BLaER1 treated with 17β-estradiol and CSF1 and Interleukin-3, amounts not matched to agents 10 nM and 100 nM (cell line): Measurements from ENCODE around the gene EPHA4.

Experiments used
- H3K27ac ChIP-seq, 11 experiments: shearing (Covaris generic); formaldehyde crosslinking; 2 replicates each; pipeline ENCODE4 v1.8.1; 2022
- H3K27me3 ChIP-seq, 11 experiments: shearing (Covaris generic); formaldehyde crosslinking; 2 replicates each; pipeline ENCODE4 v1.8.1; 2022
- H3K36me3 ChIP-seq, 11 experiments: shearing (Covaris generic); formaldehyde crosslinking; 2 replicates each; pipeline ENCODE4 v1.8.1; 2022
- H3K4me1 ChIP-seq, 10 experiments: shearing (Covaris generic); formaldehyde crosslinking; 2 replicates each; pipeline ENCODE4 v1.8.1; 2022
- H3K4me2 ChIP-seq, 11 experiments: shearing (Covaris generic); formaldehyde crosslinking; 2 replicates each; pipeline ENCODE4 v1.8.1; 2022
- H3K4me3 ChIP-seq, 10 experiments: shearing (Covaris generic); formaldehyde crosslinking; 2 replicates each; pipeline ENCODE4 v1.8.1; 2022
- H3K9ac ChIP-seq, 11 experiments: shearing (Covaris generic); formaldehyde crosslinking; 2 replicates each; pipeline ENCODE4 v1.8.1; 2022
- H3K9me3 ChIP-seq, 11 experiments: shearing (Covaris generic); formaldehyde crosslinking; replicated peaks in 1 of 11; 2 replicates each; pipeline ENCODE4 v1.8.1; 2022
- H4K20me1 ChIP-seq, 11 experiments: shearing (Covaris generic); formaldehyde crosslinking; 2 replicates each; pipeline ENCODE4 v1.8.1; 2022
- Cebpa-rat ChIP-seq, 11 experiments: shearing (Covaris generic); IDR thresholded peaks; 2 replicates each; pipeline ENCODE4 v1.8.1; 2022

Gene EPHA4

DNA sequence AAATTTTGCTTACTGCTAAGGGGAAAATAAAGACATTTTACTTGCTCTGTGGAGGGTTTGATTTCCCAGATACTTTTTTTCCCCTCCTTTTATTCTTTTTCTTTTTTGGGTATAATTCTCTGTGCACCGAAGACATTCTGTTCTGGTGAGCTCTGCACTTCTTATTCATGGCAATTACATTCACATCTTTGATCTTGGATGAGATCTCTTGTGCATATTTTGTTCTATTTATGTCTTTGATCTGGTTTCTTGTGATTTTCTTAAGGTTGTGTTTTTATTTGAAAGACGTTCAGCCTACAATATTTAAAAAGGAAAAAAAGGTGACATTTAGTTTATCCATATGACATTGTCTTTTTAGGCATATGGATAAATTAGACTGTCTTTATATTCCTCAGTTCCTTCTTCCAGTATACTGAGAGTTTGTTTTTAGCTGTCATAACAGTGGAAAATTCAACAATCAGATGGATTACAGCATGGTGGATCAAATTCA, 33.7 kb upstream of the EPHA4 start:
- no peaks in the 10 kb centered on the region for H3K27me3 ChIP-seq
- H3K9ac ChIP-seq: no peak overlapping the region
- no peaks in the 10 kb centered on the region for H3K4me1 ChIP-seq
- H3K27ac ChIP-seq: no peak overlapping the region
- H4K20me1 ChIP-seq: no peaks in the 10 kb centered on the region
- TF ChIP-seq Cebpa-rat (IDR thresholded peaks at IDR 0.05): no peak
- no peak overlapping the region for H3K4me2 ChIP-seq
- H3K36me3 ChIP-seq: no peaks in the 10 kb centered on the region
- H3K4me3 ChIP-seq: no peak overlapping the region
- no peaks in the 10 kb centered on the region for H3K9me3 ChIP-seq

DNA sequence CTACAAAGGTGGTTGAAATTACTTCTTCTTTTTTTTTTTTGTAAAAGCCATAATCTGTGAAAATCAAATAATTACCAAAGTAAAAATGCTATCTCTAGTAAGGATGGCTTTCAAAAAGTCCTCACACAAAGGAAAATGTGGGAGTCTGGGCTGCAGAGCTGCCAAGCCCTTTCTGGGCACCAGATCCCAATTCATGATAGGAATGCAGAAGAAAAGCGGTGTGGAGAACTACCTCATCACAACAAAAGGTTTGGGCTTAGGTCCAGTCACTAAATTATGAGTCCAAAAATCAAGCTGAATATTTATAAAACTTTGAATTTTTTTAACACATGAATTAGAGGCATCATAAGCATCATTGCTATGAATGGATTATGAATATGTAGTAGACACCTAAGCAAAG, 30.8 kb upstream of the EPHA4 start:
- Histone ChIP-seq H3K27ac (no peak overlapping the region), H3K9ac (no peak overlapping the region), H3K4me3 (no peak overlapping the region), H3K9me3 (no peaks in the 10 kb centered on the region), H3K36me3 (no peaks in the 10 kb centered on the region), H3K27me3 (no peaks in the 10 kb centered on the region), H3K4me1 (no peaks in the 10 kb centered on the region), H3K4me2 (no peak overlapping the region), H4K20me1 (no peaks in the 10 kb centered on the region)
- TF ChIP-seq Cebpa-rat (IDR thresholded peaks at IDR 0.05): no peak

GRCh38 chr2:221601376-221601775, 29.3 kb upstream of the EPHA4 start:
- Histone ChIP-seq H3K4me1 (no peaks in the 10 kb centered on the region), H4K20me1 (no peaks in the 10 kb centered on the region)
- no peak for TF ChIP-seq Cebpa-rat (IDR thresholded peaks at IDR 0.05)

DNA sequence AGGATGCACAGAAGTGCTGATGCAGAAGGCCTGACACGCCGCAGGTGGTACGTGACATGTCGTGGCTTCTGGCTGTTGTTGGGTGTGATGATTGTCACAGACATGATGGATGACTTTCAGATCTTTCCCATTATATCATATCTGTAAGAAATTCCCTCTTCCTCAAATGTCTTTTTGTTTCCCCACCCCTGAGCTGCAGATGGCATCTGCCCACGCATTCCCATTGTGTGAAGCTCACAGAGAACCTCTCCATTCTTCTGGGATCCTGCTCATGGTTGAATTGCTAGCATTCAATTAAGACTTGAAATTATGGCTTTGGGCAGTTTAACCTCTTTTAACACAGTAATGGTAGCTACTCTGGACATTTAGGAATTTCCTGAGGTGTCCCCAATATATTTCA, 28.3 kb upstream of the EPHA4 start:
- Histone ChIP-seq H3K4me2 (no peak overlapping the region), H3K4me3 (no peak overlapping the region), H4K20me1 (no peaks in the 10 kb centered on the region), H3K27ac (no peak overlapping the region), H3K4me1 (no peaks in the 10 kb centered on the region), H3K9me3 (no peaks in the 10 kb centered on the region), H3K27me3 (no peaks in the 10 kb centered on the region), H3K9ac (no peak overlapping the region), H3K36me3 (no peaks in the 10 kb centered on the region)
- TF ChIP-seq Cebpa-rat (IDR thresholded peaks at IDR 0.05): no peak

More at GRCh38 chr2:221601376-221601775, 29.3 kb upstream of the EPHA4 start:
- Histone ChIP-seq H3K27ac (no peak overlapping the region), H3K9ac (no peak overlapping the region), H3K27me3 (no peaks in the 10 kb centered on the region), H3K4me3 (no peak overlapping the region), H3K4me2 (no peak overlapping the region), H3K9me3 (no peaks in the 10 kb centered on the region), H3K36me3 (no peaks in the 10 kb centered on the region)

- TF ChIP-seq Cebpa-rat (IDR thresholded peaks at IDR 0.05): no peak
- Histone ChIP-seq H3K27ac (no peak overlapping the region), H3K4me2 (no peak overlapping the region)
These were observed 24.1 kb upstream of the EPHA4 start for GRCh38 chr2:221596192-221596591.

DNA sequence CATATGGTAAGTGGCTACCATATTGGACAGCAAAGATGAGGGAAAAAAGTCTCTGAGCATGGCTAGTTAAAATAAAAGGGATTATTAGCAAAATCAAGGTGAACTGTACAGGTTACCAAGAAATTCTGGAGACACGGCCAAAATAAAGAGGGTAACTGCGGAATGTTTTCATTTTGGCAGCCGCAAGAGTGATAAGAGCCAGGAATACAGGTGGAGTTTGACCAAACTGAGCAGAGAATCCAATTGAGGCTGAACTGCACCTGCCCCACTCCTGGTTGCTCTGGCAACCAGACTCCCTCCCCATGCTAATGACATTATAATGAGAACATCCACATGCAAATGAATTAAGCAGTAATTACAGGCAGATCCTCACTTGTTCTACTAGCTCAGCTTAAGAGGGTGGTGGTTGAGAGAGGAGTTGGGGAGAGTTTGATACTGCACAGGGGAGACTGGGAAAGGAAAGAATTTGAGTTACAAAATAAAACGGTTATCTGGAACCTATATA, 18.8 kb upstream of the EPHA4 start:
- Histone ChIP-seq H3K27ac (no peak overlapping the region), H3K4me1 (peaks cover 0 to 10% (median 7%) of the 10 kb centered on the region in 10 experiments; a peak in 14 of 20 replicates), H3K36me3 (no peaks in the 10 kb centered on the region), H3K9me3 (no peaks in the 10 kb centered on the region), H3K4me3 (no peak overlapping the region), H3K9ac (no peak overlapping the region), H3K27me3 (no peaks in the 10 kb centered on the region), H3K4me2 (peak overlapping the region in 8 of 11 experiments; percentile 23 to 44 (median 38); a peak in 13 of 22 replicates), H4K20me1 (no peaks in the 10 kb centered on the region)
- no peak for TF ChIP-seq Cebpa-rat (IDR thresholded peaks at IDR 0.05)

More at GRCh38 chr2:221596192-221596591, 24.1 kb upstream of the EPHA4 start:
- no peak overlapping the region for H3K4me3 ChIP-seq
- H3K9me3 ChIP-seq: no peaks in the 10 kb centered on the region
- no peak overlapping the region for H3K9ac ChIP-seq
- no peaks in the 10 kb centered on the region for H3K27me3 ChIP-seq
- peaks cover 0 to 4% (median 2%) of the 10 kb centered on the region in 10 experiments; a peak in 14 of 20 replicates for H3K4me1 ChIP-seq
- no peaks in the 10 kb centered on the region for H4K20me1 ChIP-seq
- no peaks in the 10 kb centered on the region for H3K36me3 ChIP-seq

DNA sequence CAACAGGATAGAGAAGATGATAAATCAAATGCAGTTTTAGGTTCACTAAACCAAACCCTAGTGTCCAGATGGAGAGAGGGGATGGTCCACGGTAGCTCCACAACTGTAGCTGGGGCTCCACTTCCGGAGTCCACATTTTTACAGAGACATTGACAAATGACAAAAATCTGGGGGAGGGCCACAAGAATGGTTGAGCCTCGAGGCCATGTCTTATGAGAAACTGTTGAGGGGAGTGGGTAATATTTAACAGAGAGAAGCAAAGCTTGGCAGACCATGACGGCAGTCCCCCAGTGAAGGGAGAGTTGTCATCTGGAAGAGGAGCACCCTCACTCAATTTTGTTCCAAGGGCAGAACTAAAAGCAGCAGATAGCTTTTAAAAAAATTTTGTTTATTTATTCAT, 17.6 kb upstream of the EPHA4 start:
- Histone ChIP-seq H3K36me3 (no peaks in the 10 kb centered on the region), H4K20me1 (no peaks in the 10 kb centered on the region)
- TF ChIP-seq Cebpa-rat (IDR thresholded peaks at IDR 0.05): no peak

GRCh38 chr2:221588306-221588985, 16.3 kb upstream of the EPHA4 start:
- Histone ChIP-seq H3K27me3 (no peaks in the 10 kb centered on the region), H3K4me3 (no peak overlapping the region), H3K4me2 (no peak overlapping the region), H4K20me1 (no peaks in the 10 kb centered on the region), H3K9ac (no peak overlapping the region), H3K9me3 (no peaks in the 10 kb centered on the region), H3K36me3 (no peaks in the 10 kb centered on the region), H3K27ac (no peak overlapping the region), H3K4me1 (peaks cover 0 to 10% (median 7%) of the 10 kb centered on the region in 10 experiments; a peak in 14 of 20 replicates)
- TF ChIP-seq Cebpa-rat (IDR thresholded peaks at IDR 0.05): no peak

More for the DNA sequence above, 17.6 kb upstream of the EPHA4 start:
- no peak overlapping the region for H3K27ac ChIP-seq
- no peaks in the 10 kb centered on the region for H3K9me3 ChIP-seq
- no peak overlapping the region for H3K4me2 ChIP-seq
- peaks cover 0 to 10% (median 7%) of the 10 kb centered on the region in 10 experiments; a peak in 14 of 20 replicates for H3K4me1 ChIP-seq
- no peak overlapping the region for H3K9ac ChIP-seq
- H3K27me3 ChIP-seq: no peaks in the 10 kb centered on the region
- H3K4me3 ChIP-seq: no peak overlapping the region

DNA sequence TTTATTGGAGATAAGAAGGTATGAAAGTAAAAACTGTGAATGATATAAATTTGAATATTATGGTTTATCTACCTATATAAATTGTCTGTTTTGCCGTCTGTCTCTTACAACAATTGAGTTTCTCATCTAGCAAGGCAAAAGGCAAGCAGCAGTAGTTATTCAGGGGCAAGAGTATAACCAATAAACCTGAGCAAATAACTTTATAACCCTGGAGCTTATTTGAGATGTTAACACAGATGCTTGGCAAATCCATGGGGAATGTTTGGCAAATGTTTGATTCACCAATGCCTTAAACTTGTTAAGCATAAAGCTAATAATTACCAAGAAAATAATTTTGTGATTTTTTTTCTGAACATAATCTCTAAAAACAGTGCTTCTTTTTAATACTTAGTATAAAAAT, 9.9 kb upstream of the EPHA4 start:
- H3K4me1 ChIP-seq: no peaks in the 10 kb centered on the region
- no peak for TF ChIP-seq Cebpa-rat (IDR thresholded peaks at IDR 0.05)
- H3K9ac ChIP-seq: no peak overlapping the region
- no peak overlapping the region for H3K4me3 ChIP-seq
- H3K4me2 ChIP-seq: no peak overlapping the region
- no peaks in the 10 kb centered on the region for H3K36me3 ChIP-seq
- no peaks in the 10 kb centered on the region for H4K20me1 ChIP-seq
- H3K27me3 ChIP-seq: no peaks in the 10 kb centered on the region
- H3K9me3 ChIP-seq: no peaks in the 10 kb centered on the region
- no peak overlapping the region for H3K27ac ChIP-seq

GRCh38 chr2:221574231-221574570, 2.1 kb upstream of the EPHA4 start:
- Histone ChIP-seq H3K36me3 (no peaks in the 10 kb centered on the region), H3K4me1 (peaks cover 12 to 32% (median 19%) of the 10 kb centered on the region in 10 experiments; a peak in 19 of 20 replicates), H3K4me3 (peak overlapping the region; percentile 63 to 77 (median 72); a peak in 18 of 20 replicates), H4K20me1 (peaks cover 0 to 9% (median 0%) of the 10 kb centered on the region in 11 experiments; a peak in 2 of 22 replicates), H3K9me3 (no peaks in the 10 kb centered on the region), H3K9ac (peak overlapping the region in 7 of 11 experiments; percentile 45 to 76 (median 65); a peak in 12 of 22 replicates), H3K4me2 (peak overlapping the region; percentile 96 to 100 (median 100)), H3K27me3 (peaks cover 36 to 67% (median 57%) of the 10 kb centered on the region in 11 experiments), H3K27ac (no peak overlapping the region)
- no peak for TF ChIP-seq Cebpa-rat (IDR thresholded peaks at IDR 0.05)
